ENCODE results near the gene ENAM.

- TF ChIP-seq ZNF274 (IDR thresholded peaks at IDR 0.05; ENCODE audit: insufficient read depth, insufficient read length) = no peak
- TF ChIP-seq EP300 (IDR thresholded peaks at IDR 0.05; ENCODE audit: borderline replicate concordance in 1 of 2, control insufficient read depth in 1 of 2, low read depth in 2 of 2, low read length in 2 of 2) = no peak
- no peak for TF ChIP-seq CTCF (IDR thresholded peaks at IDR 0.05 in 2 of 3, conservative IDR thresholded peaks at IDR 0.05 in 1 of 3; ENCODE audit: control insufficient read depth in 2 of 3, extremely low read depth in 1 of 3, insufficient read depth in 1 of 3, low read depth in 3 of 3, low read length in 3 of 3)
- TF ChIP-seq SUZ12 (IDR thresholded peaks at IDR 0.05; ENCODE audit: unreplicated experiment) = no peak
- no peak for TF ChIP-seq GABPA (IDR thresholded peaks at IDR 0.05; ENCODE audit: low read depth)
- TF ChIP-seq NFXL1 (IDR thresholded peaks at IDR 0.05; ENCODE audit: borderline replicate concordance) = no peak
- no peak for TF ChIP-seq NBN (IDR thresholded peaks at IDR 0.05)
- no peak for TF ChIP-seq TBL1XR1 (IDR thresholded peaks at IDR 0.05; ENCODE audit: low read depth, low read length)
Observed at GRCh38 chr4:70658418-70658817, 29.9 kb downstream of the ENAM start.

Data from GM12878 (cell line).